Gastrocnemius medialis (tissue), 4 donors: ENCODE results near the gene SDC1.

Experiments used
- POLR2A ChIP-seq, 2 donors: fragments of 450-650 bp; IDR thresholded peaks; one replicate each; pipeline ENCODE4 v1.6.1; 2017; ENCODE audit warnings: antibody characterized with exemption in 2 of 2, mild to moderate bottlenecking in 2 of 2, moderate library complexity in 2 of 2
- TF ChIP-seq, protein P1 (sequence below), 5 experiments: fragments of 450-650 bp in 3 of 5; fragments of 200-600 bp in 2 of 5; sonication (generic) in 2 of 5; IDR thresholded peaks in 4 of 5; conservative IDR thresholded peaks in 1 of 5; 1 replicate in 4 of 5; 2 replicates in 1 of 5; pipeline ENCODE4 v1.5.1; 2016 to 2019; ENCODE audit warnings: antibody characterized with exemption in 5 of 5, mild to moderate bottlenecking in 3 of 5, moderate library complexity in 3 of 5

DNA sequence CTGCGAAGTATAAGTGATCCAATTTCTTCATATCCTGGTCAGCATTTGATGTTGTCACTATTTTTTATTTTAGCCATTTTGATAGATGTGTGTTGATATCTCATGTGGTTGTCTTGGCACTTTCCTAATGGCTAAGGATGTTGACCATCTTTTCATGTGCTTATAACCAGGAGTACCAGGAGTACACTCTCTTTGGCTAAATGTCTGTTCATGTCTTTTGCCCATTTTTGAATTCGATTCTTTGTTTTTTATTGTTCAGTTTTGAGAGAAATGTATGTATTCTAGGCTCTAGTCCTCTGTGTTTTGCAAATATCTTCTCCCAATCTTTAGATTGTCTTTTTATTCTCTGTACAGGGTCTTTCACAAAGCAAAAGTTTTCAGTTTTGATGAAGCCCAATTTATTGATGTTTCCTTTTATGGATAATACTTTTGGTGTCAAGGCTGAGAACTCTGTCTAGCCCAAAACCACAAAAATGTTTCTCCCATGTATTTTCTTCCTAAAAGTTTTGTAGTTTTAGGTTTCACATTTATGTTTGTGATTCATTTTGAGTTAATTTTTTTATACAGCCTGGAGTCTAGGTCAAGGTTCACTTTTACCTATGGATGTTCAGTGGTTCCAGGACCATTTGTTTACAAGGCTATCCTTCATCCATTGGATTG, 65.4 kb downstream of the SDC1 start:
- TF ChIP-seq, protein P1, sequence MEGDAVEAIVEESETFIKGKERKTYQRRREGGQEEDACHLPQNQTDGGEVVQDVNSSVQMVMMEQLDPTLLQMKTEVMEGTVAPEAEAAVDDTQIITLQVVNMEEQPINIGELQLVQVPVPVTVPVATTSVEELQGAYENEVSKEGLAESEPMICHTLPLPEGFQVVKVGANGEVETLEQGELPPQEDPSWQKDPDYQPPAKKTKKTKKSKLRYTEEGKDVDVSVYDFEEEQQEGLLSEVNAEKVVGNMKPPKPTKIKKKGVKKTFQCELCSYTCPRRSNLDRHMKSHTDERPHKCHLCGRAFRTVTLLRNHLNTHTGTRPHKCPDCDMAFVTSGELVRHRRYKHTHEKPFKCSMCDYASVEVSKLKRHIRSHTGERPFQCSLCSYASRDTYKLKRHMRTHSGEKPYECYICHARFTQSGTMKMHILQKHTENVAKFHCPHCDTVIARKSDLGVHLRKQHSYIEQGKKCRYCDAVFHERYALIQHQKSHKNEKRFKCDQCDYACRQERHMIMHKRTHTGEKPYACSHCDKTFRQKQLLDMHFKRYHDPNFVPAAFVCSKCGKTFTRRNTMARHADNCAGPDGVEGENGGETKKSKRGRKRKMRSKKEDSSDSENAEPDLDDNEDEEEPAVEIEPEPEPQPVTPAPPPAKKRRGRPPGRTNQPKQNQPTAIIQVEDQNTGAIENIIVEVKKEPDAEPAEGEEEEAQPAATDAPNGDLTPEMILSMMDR (IDR thresholded peaks at IDR 0.05 in 4 of 5, conservative IDR thresholded peaks at IDR 0.05 in 1 of 5) = no peak
- no peak for TF ChIP-seq POLR2A (IDR thresholded peaks at IDR 0.05)
